Measurements from ENCODE around the gene INTU.

- no peak for TF ChIP-seq ZNF302 (CRISPR knock-in tag; IDR thresholded peaks at IDR 0.05)
- TF ChIP-seq MAZ (IDR thresholded peaks at IDR 0.05; ENCODE audit: borderline replicate concordance, low read depth, low read length): no peak
- no peak for TF ChIP-seq RAD21 (conservative IDR thresholded peaks at IDR 0.05 in 1 of 2, IDR thresholded peaks at IDR 0.05 in 1 of 2)
These were observed 2.6 kb upstream of the INTU start for GRCh38 chr4:127630152-127630551.
